ENCODE data around the gene GOSR2. TPM values are rescaled to one million over a fixed set of nuclear protein-coding genes. Genes with fewer than 3 reads are reported as not detected.

Gene GOSR2
- total RNA-seq, 1 experiment from 2014 or later: 52.9 TPM

DNA sequence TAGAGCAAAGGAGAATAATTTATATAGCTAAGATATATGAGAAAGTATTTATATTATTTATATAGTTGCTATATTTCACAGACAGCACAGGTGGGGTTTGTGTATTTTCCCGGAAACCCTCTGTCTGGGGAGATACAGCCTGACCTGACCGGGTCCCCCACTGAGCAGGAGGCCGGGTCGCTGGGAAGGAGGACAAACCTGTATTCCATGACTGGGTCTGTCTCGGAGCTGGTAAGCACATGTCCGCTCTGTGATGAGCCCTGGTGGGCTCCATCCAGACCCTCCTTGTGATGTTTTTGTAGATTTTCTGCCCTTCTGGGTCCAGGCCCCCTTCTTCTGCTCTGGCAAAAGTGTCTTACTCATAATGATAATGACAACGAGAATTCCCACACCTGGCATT, 43.9 kb upstream of the GOSR2 start:
- TF ChIP-seq YY1 (IDR thresholded peaks at IDR 0.05; ENCODE audit: extremely low read depth, insufficient replicate concordance, low read depth, low read length) (no peak), SP1 (IDR thresholded peaks at IDR 0.05; ENCODE audit: low read depth) (no peak)
- Histone ChIP-seq H3K4me1 (ENCODE audit: control insufficient read depth in 1 of 2, insufficient read depth in 2 of 2, low read length in 2 of 2) (peaks cover 3 to 10% of the 10 kb centered on the region in 2 experiments; a peak in 3 of 4 replicates), H4K20me1 (ENCODE audit: insufficient read depth) (no peaks in the 10 kb centered on the region), H3K36me3 (ENCODE audit: control insufficient read depth in 1 of 2, insufficient read depth in 2 of 2, low read length in 2 of 2) (no peaks in the 10 kb centered on the region), H3K9ac (ENCODE audit: low read length) (no peak overlapping the region), H2AFZ (ENCODE audit: low read depth, low read length, poor library complexity, severe bottlenecking) (no peak overlapping the region), H3K4me3 (replicated peaks in 1 of 2; ENCODE audit: low read depth in 1 of 2, low read length in 2 of 2) (no peak overlapping the region), H3K79me2 (ENCODE audit: insufficient read depth, low read length) (no peaks in the 10 kb centered on the region), H3K4me2 (ENCODE audit: low read length) (no peak overlapping the region), H3K9me2 (ENCODE audit: insufficient read depth) (no peaks in the 10 kb centered on the region), H3K27me3 (ENCODE audit: insufficient read depth, low read length) (no peaks in the 10 kb centered on the region), H3K9me3 (ENCODE audit: control insufficient read depth in 1 of 2, insufficient read depth in 1 of 2, low read depth in 1 of 2, low read length in 2 of 2) (no peaks in the 10 kb centered on the region), H3K27ac (ENCODE audit: low read depth, low read length) (no peak overlapping the region)
- DNase-seq (ENCODE audit: low read depth, low spot score) (no peak), ATAC-seq (no peak)
- intact Hi-C loops (cut with micrococcal nuclease): no loop called here
- RAD21 ChIA-PET (ENCODE audit: low non-redundant PET in 1 of 2, low total read pairs in 2 of 2, uncharacterized antibody in 2 of 2, unreplicated experiment in 2 of 2): no interaction called here
- CTCF ChIA-PET: no interaction called here
- no TSS peak for BruUV-seq (replicated peaks)
- POLR2A ChIA-PET: no interaction called here

DNA sequence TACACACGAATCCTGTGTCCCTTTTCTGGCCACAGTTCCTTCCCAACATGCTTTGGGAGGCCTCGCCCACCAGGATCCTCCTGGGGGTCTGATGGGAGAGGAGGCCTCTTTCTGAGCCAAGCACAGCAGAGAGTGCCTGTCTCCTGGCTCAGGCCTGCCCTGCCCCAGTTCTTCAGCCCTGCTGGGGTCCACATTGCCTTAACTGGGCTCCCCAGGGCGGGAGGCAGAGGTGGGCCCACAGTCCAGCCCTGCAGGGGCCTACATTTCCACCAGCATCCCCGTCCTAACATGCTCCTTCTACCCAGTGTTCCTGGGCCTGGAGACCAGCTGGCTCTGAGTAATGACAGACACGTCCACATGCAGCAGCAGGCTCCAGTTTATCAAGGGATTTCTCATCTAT, 41.9 kb upstream of the GOSR2 start:
- Histone ChIP-seq H3K9me3 (ENCODE audit: control insufficient read depth in 1 of 2, insufficient read depth in 1 of 2, low read depth in 1 of 2, low read length in 2 of 2) (no peaks in the 10 kb centered on the region), H3K9ac (ENCODE audit: low read length) (no peak overlapping the region), H3K4me1 (ENCODE audit: control insufficient read depth in 1 of 2, insufficient read depth in 2 of 2, low read length in 2 of 2) (peaks cover 3 to 8% of the 10 kb centered on the region in 2 experiments; a peak in 3 of 4 replicates), H3K27ac (ENCODE audit: low read depth, low read length) (no peak overlapping the region), H3K27me3 (ENCODE audit: insufficient read depth, low read length) (no peaks in the 10 kb centered on the region), H3K4me2 (ENCODE audit: low read length) (no peak overlapping the region), H3K9me2 (ENCODE audit: insufficient read depth) (no peaks in the 10 kb centered on the region), H2AFZ (ENCODE audit: low read depth, low read length, poor library complexity, severe bottlenecking) (no peak overlapping the region), H3K4me3 (replicated peaks in 1 of 2; ENCODE audit: low read depth in 1 of 2, low read length in 2 of 2) (no peak overlapping the region), H4K20me1 (ENCODE audit: insufficient read depth) (no peaks in the 10 kb centered on the region), H3K79me2 (ENCODE audit: insufficient read depth, low read length) (no peaks in the 10 kb centered on the region), H3K36me3 (ENCODE audit: control insufficient read depth in 1 of 2, insufficient read depth in 2 of 2, low read length in 2 of 2) (no peaks in the 10 kb centered on the region)
- POLR2A ChIA-PET: no interaction called here
- no TSS peak for BruUV-seq (replicated peaks)
- TF ChIP-seq JUND (IDR thresholded peaks at IDR 0.05) (no peak), POLR2AphosphoS5 (IDR thresholded peaks at IDR 0.05; ENCODE audit: low read depth, low read length) (no peak), ZFX (IDR thresholded peaks at IDR 0.05) (no peak), TCF7L2 (IDR thresholded peaks at IDR 0.05; ENCODE audit: borderline replicate concordance, extremely low read depth, insufficient read depth, insufficient read length) (no peak), SP1 (IDR thresholded peaks at IDR 0.05; ENCODE audit: low read depth) (no peak), ZNF274 (IDR thresholded peaks at IDR 0.05; ENCODE audit: low read depth, low read length) (no peak)
- intact Hi-C loops (cut with micrococcal nuclease): no loop called here
- CTCF ChIA-PET: no interaction called here
- no peak for DNase-seq (ENCODE audit: low read depth, low spot score)
- RAD21 ChIA-PET (ENCODE audit: low non-redundant PET in 1 of 2, low total read pairs in 2 of 2, uncharacterized antibody in 2 of 2, unreplicated experiment in 2 of 2): no interaction called here
- no peak for ATAC-seq

Measured in HCT116 (cell line).